SJCRH30 (cell line): ENCODE measurements around the gene EP400. TPM values are rescaled to one million over a fixed set of nuclear protein-coding genes. Genes with fewer than 3 reads are reported as not detected.

Experiments
- DNase-seq, 2 experiments: peaks; one replicate each; pipeline ENCODE4 v3.0.0-alpha.2; 2015 to 2020
- H3K27ac ChIP-seq: fragments of 250-450 bp; sonication (Bioruptor Pico); 2 replicates; pipeline ENCODE4 v1.5.1; 2020; ENCODE audit warnings: mild to moderate bottlenecking, moderate library complexity
- H3K27me3 ChIP-seq: fragments of 250-450 bp; sonication (Bioruptor Pico); 2 replicates; pipeline ENCODE4 v1.5.1; 2020; ENCODE audit warnings: mild to moderate bottlenecking, moderate library complexity
- H3K36me3 ChIP-seq: fragments of 250-450 bp; sonication (Bioruptor Pico); 2 replicates; pipeline ENCODE4 v1.5.1; 2020; ENCODE audit warnings: mild to moderate bottlenecking, moderate library complexity
- H3K4me1 ChIP-seq: fragments of 250-450 bp; sonication (Bioruptor Pico); 2 replicates; pipeline ENCODE4 v1.5.1; 2020; ENCODE audit warnings: mild to moderate bottlenecking, moderate library complexity
- H3K4me3 ChIP-seq: fragments of 250-450 bp; sonication (Bioruptor Pico); 2 replicates; pipeline ENCODE4 v1.5.1; 2020; ENCODE audit warnings: mild to moderate bottlenecking, moderate library complexity
- H3K9me3 ChIP-seq: fragments of 250-450 bp; sonication (Bioruptor Pico); replicated peaks from 2 replicates; pipeline ENCODE4 v1.5.1; 2020; ENCODE audit warnings: mild to moderate bottlenecking, moderate library complexity
- total RNA-seq: library from RNA; depleted of rRNA; stranded (reverse); fragments of >200 nt; shearing (Covaris generic); gene quantifications from 2 replicates; pipeline ENCODE4 v1.2.3, GENCODE V29; 2014

Gene EP400
- total RNA-seq, 1 experiment from 2014 or later, result 17.0 TPM

- peaks cover 8% of the 10 kb centered on the region; the same call in 1 of the 2 replicates for H3K36me3 ChIP-seq
Observed at GRCh38 chr12:131918311-131919050, 31.3 kb upstream of the EP400 start.

DNA sequence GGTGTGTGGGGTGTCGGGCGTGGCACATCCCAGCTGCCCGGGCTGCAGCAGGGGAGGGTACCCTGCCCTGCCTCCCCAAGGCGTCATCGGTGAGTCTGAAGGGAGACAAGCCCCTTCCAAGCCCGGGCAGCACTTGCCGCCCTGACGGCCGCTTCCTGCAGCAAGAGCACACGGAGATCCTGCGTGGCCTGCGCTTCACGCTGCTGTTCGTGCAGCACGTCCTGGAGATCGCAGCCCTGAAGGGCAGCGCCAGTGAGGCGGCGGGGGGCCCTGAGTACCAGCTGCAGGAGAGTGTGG is 30.7 kb upstream of the EP400 start:
- H3K27me3 ChIP-seq, result no peaks in the 10 kb centered on the region
- no peaks in the 10 kb centered on the region for H3K4me1 ChIP-seq
- H3K27ac ChIP-seq, result no peak overlapping the region
- peaks cover 8% of the 10 kb centered on the region; the same call in 1 of the 2 replicates for H3K36me3 ChIP-seq
- no peak for DNase-seq
- no peak overlapping the region for H3K4me3 ChIP-seq
- no peaks in the 10 kb centered on the region for H3K9me3 ChIP-seq

More at GRCh38 chr12:131918311-131919050, 31.3 kb upstream of the EP400 start:
- Histone ChIP-seq H3K4me1 (no peaks in the 10 kb centered on the region), H3K9me3 (no peaks in the 10 kb centered on the region), H3K27ac (no peak overlapping the region), H3K27me3 (no peaks in the 10 kb centered on the region), H3K4me3 (no peak overlapping the region)
- DNase-seq, result no peak

GRCh38 chr12:131919366-131920156 is 30.2 kb upstream of the EP400 start:
- Histone ChIP-seq H3K27me3 (no peaks in the 10 kb centered on the region), H3K4me1 (0 out of 2 replicates have a peak, but pooled peaks cover under 1% of the 10 kb centered on the region), H3K9me3 (no peaks in the 10 kb centered on the region), H3K27ac (no peak overlapping the region), H3K36me3 (peaks cover 6% of the 10 kb centered on the region; the same call in 1 of the 2 replicates), H3K4me3 (no peak overlapping the region)
- DNase-seq, result no peak

- DNase-seq, result no peak
- Histone ChIP-seq H3K4me1 (peaks cover 6% of the 10 kb centered on the region; the same call in 1 of the 2 replicates), H3K9me3 (no peaks in the 10 kb centered on the region), H3K36me3 (peaks cover under 1% of the 10 kb centered on the region; the same call in 1 of the 2 replicates), H3K4me3 (no peak overlapping the region), H3K27me3 (no peaks in the 10 kb centered on the region), H3K27ac (no peak overlapping the region)
Observed at GRCh38 chr12:131920157-131920508, 29.6 kb upstream of the EP400 start.

DNA sequence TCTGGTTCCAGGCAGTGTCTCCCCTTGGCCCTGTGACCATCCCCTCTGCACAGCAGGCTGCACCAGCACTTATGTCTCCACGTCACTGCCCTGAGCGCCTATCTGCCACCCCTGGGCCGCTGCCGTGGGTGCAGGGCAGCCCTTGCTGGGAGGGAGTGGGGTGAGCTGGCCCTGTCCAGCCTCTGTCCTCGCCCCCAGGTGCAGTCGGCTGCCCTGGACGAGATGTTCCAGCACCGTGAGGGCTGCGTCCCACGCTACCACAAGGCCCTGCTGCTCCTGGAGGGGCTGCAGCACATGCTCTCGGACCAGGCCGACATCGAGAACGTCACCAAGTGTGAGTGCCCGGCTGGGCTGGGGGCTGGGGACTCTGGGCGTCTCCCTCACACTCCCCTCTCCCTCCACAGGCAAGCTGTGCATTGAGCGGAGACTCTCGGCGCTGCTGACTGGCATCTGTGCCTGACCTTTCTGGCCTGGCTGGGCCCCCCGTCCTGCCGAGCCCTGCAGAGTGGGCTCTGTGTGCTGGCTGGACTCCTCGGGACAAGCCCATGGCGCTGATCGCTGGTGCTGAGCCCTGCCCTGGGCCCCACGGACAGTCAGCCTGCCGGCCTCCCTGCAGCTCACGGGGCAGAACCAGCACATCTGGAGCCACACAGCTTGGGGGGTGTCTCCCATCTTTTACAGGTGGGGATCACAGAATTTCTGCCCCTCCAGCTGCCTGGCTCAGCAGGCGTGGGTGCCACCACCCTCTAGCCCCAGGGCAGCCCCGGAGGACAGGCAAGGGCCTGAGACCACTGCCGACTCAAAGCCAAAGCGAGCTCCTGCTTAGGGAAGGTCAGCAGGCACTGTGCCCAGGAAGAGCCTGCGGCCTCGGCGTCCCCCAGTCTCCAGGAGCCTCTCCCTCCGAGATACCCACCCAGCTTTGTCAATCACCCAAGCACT is 28.6 kb upstream of the EP400 start:
- no peak for DNase-seq
- Histone ChIP-seq H3K4me1 (peaks cover 6% of the 10 kb centered on the region; the same call in 1 of the 2 replicates), H3K27me3 (no peaks in the 10 kb centered on the region), H3K4me3 (no peak overlapping the region), H3K9me3 (no peaks in the 10 kb centered on the region), H3K27ac (no peak overlapping the region), H3K36me3 (no peaks in the 10 kb centered on the region; the same call in 1 of the 2 replicates)

DNA sequence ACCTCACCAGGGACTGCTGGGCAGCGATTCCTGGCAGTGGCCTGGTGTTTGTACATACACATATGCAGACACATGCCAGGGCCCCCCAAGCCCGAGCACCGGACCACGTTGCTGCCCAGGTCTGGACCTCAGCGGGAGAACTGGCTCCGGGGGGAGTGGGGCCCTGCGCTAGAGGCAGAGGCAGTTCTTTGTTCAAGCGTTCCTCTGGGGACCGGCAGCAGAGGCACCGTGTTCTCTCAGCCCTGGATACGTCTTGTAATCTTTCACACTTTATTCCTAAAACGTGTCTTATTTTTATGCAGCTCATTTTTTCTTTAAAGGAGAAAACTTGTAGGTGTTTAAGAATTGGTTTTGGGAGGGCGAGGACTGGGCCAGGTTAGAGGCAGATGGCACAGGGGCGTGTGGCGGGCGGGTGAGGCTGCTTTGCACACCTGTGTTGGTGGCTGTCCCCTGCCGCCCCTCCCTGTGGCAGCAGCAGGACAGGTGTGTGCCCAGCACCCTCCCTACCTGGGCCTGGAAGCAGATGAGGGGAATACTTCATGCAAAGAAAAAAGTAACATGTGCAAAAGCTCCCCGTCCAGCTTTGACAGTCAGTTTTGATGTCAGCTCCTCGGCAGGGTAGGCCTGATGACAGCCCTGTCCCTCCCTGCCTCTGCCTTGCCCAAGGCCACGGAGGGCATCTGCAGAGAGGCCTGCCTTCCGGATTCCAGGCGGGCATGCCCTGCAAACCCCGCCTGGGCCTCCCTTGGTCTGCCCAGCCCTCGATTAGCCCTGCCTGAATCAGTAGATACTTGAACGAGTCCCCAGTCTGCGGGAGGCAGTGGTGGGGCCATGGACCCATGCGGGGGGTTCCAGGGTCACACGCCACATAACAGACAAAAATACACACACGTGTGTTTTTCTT is 27.6 kb upstream of the EP400 start:
- H3K36me3 ChIP-seq, result no peaks in the 10 kb centered on the region; the same call in 1 of the 2 replicates
- H3K4me1 ChIP-seq, result peaks cover 6% of the 10 kb centered on the region; the same call in 1 of the 2 replicates
- no peak overlapping the region for H3K27ac ChIP-seq
- H3K27me3 ChIP-seq, result no peaks in the 10 kb centered on the region
- DNase-seq, result no peak
- no peaks in the 10 kb centered on the region for H3K9me3 ChIP-seq
- no peak overlapping the region for H3K4me3 ChIP-seq

DNA sequence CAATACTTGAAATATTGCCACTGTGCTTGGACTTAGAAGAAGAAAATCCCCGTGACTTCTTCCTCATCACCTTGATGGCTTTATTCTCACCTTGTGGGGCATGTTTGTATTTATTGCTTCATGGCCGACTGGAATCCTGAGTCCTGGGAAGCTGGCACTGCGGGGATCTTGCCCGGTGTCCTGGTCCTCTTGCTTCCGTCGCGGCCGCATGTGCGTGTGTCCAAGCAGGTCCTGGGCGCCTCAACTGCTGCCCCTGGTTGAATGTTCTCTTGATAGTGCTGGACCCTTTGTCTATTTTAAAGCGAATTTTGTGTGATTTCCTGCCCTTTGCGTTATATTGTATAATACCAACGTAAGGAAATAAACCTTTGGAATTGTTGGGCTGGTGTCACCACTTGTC is 27.0 kb upstream of the EP400 start:
- peaks cover 6% of the 10 kb centered on the region; the same call in 1 of the 2 replicates for H3K4me1 ChIP-seq
- no peaks in the 10 kb centered on the region for H3K9me3 ChIP-seq
- DNase-seq, result no peak
- no peak overlapping the region for H3K4me3 ChIP-seq
- no peaks in the 10 kb centered on the region for H3K27me3 ChIP-seq
- no peak overlapping the region for H3K27ac ChIP-seq
- H3K36me3 ChIP-seq, result no peaks in the 10 kb centered on the region; the same call in 1 of the 2 replicates

- H3K36me3 ChIP-seq, result no peaks in the 10 kb centered on the region; the same call in 1 of the 2 replicates
- no peaks in the 10 kb centered on the region for H3K27me3 ChIP-seq
- no peak overlapping the region for H3K4me3 ChIP-seq
- no peaks in the 10 kb centered on the region for H3K9me3 ChIP-seq
- peaks cover 6% of the 10 kb centered on the region; the same call in 1 of the 2 replicates for H3K4me1 ChIP-seq
- H3K27ac ChIP-seq, result no peak overlapping the region
- no peak for DNase-seq
Observed at GRCh38 chr12:131923260-131923659, 26.5 kb upstream of the EP400 start.

DNA sequence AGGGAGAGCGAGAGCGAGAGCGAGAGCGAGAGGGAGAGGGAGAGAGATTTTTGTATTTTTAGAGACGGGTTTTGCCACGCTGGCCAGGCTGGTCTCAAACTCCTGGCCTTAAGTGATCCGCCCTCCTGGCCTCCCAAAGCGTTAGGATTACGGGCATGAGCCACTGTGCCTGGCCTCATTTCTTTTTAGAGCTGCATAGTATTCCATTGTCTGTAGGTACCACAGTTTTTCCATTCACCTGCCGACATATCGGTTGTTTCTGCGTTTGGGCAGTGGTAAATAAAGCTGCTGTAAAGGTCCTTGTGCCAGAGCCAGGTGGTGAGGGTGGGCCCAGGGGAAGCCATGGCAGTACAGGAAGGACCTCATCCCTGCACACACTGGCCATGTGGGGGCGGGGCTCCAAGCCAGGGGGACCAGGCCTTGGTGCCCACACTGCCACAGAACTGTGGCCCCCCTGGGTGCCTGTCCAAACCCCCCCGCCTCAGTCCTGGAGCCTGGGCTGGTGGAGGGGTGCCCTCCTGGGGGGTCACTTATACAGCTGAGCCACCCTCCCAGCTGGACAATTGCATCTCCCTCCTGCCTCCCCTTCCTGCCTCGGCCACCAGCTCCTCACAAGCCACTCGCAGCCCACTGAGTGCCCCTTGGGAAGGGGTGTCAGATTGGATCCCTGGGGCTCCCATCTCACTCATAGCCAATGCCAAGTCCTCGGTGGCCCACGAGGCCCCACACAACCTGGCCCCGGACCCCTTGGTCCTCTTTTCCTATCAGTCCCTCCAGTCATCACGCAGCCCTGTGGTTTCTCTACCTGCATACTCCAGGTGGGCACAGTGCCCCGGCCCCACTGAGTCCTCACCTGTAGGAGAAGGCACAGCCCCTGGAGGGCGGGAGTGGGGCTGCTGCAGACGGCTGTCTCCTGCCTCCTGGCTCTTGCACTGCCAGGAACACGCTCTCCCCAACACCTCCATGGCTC is 22.3 kb upstream of the EP400 start:
- Histone ChIP-seq H3K27ac (no peak overlapping the region), H3K9me3 (no peaks in the 10 kb centered on the region), H3K4me3 (no peak overlapping the region), H3K4me1 (peaks cover 6% of the 10 kb centered on the region; the same call in 1 of the 2 replicates), H3K36me3 (peaks cover 12% of the 10 kb centered on the region; the same call in 1 of the 2 replicates), H3K27me3 (no peaks in the 10 kb centered on the region)
- no peak for DNase-seq

DNA sequence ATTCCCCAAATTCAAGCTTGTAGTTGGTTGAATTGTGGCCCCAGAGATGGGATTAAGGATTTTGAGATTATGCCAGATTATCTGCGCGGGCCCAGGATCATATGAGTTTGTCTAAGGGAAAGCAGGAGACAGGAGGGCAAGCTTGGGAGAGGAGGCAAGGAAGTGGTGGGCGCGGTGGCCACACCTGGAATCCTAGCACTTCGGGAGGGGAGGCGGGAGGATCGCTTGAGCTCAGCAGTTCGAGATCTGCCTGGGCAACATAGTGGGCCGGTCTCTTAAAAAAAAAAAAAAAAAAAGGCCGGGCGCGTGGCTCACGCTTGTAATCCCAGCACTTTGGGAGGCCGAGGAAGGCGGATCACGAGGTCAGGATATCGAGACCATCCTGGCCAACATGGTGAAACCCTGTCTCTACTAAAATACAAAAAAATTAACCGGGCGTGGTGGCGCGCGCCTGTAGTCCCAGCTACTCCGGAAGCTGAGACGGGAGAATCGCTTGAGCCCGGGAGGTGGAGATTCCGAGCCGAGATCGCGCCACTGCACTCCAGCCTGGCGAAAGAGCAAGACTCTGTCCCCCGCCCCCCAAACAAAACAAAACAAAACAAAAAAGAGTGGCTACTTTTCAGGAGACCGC is 21.5 kb upstream of the EP400 start:
- H3K9me3 ChIP-seq, result no peaks in the 10 kb centered on the region
- H3K27ac ChIP-seq, result peak overlapping the region; percentile 81
- DNase-seq, result peak in 1 of 2 experiments; percentile 22

GRCh38 chr12:131928711-131929580 is 20.8 kb upstream of the EP400 start, which contains the start of gene PUS1:
TSS of gene PUS1 (plus strand) at chr12:131929276. CDS start at chr12:131929723, 447 bp downstream.
- peak within 1 kb of the TSS; percentile 81 for H3K27ac ChIP-seq
- H3K27me3 ChIP-seq, result no peaks in the 10 kb centered on the region
- H3K9me3 ChIP-seq, result no peaks in the 10 kb centered on the region

More for the DNA sequence above, 21.5 kb upstream of the EP400 start:
- Histone ChIP-seq H3K27me3 (no peaks in the 10 kb centered on the region), H3K4me1 (peaks cover 6% of the 10 kb centered on the region; the same call in 1 of the 2 replicates), H3K4me3 (peak overlapping the region; percentile 99), H3K36me3 (peaks cover 19% of the 10 kb centered on the region)

More at GRCh38 chr12:131928711-131929580, 20.8 kb upstream of the EP400 start, which contains the start of gene PUS1:
- H3K4me3 ChIP-seq, result peak within 1 kb of the TSS; percentile 99
- DNase-seq, result peak; percentile 94
- H3K36me3 ChIP-seq, result peaks cover 26% of the 10 kb centered on the region
- peaks cover 6% of the 10 kb centered on the region; the same call in 1 of the 2 replicates for H3K4me1 ChIP-seq
